ENCODE results near the gene DUSP9.

Gene DUSP9

GRCh38 chrX:153649178-153649914 lies 2.3 kb downstream of the DUSP9 start:
- DNase-seq (ENCODE audit: low spot score), result no peak

- DNase-seq (ENCODE audit: low spot score), result no peak
These were observed 3.1 kb downstream of the DUSP9 start for GRCh38 chrX:153649915-153650782.

GRCh38 chrX:153650959-153651358 lies 4.0 kb downstream of the DUSP9 start:
- DNase-seq (ENCODE audit: low spot score), result no peak

- DNase-seq (ENCODE audit: low spot score), result no peak
These were observed 4.6 kb downstream of the DUSP9 start for GRCh38 chrX:153651540-153652079.

GRCh38 chrX:153653556-153653955 lies 6.6 kb downstream of the DUSP9 start:
- no peak for DNase-seq (ENCODE audit: low spot score)

GRCh38 chrX:153657161-153657560 lies 10.2 kb downstream of the DUSP9 start:
- no peak for DNase-seq (ENCODE audit: low spot score)

GRCh38 chrX:153659268-153659667 lies 12.3 kb downstream of the DUSP9 start:
- no peak for DNase-seq (ENCODE audit: low spot score)

GRCh38 chrX:153662266-153662665 lies 15.3 kb downstream of the DUSP9 start:
- DNase-seq (ENCODE audit: low spot score), result no peak

GRCh38 chrX:153665726-153666306 lies 18.8 kb downstream of the DUSP9 start:
- no peak for DNase-seq (ENCODE audit: low spot score)

- no peak for DNase-seq (ENCODE audit: low spot score)
These were observed 20.4 kb downstream of the DUSP9 start for GRCh38 chrX:153667281-153667955.

GRCh38 chrX:153667956-153668396 lies 21.0 kb downstream of the DUSP9 start:
- peak; percentile 92 for DNase-seq (ENCODE audit: low spot score)

GRCh38 chrX:153668423-153669173 lies 21.6 kb downstream of the DUSP9 start:
- no peak for DNase-seq (ENCODE audit: low spot score)

- DNase-seq (ENCODE audit: low spot score), result no peak
These were observed 22.3 kb downstream of the DUSP9 start for GRCh38 chrX:153669174-153669890.

- no peak for DNase-seq (ENCODE audit: low spot score)
These were observed 23.1 kb downstream of the DUSP9 start for GRCh38 chrX:153669901-153670731.

- DNase-seq (ENCODE audit: low spot score), result no peak
These were observed 24.0 kb downstream of the DUSP9 start for GRCh38 chrX:153670748-153671588.

GRCh38 chrX:153671589-153672530 lies 24.9 kb downstream of the DUSP9 start:
- no peak for DNase-seq (ENCODE audit: low spot score)

Data from Ammon's horn (tissue), 1 donor.